ENCODE data around the gene NFE2.

NFE2 gene

DNA sequence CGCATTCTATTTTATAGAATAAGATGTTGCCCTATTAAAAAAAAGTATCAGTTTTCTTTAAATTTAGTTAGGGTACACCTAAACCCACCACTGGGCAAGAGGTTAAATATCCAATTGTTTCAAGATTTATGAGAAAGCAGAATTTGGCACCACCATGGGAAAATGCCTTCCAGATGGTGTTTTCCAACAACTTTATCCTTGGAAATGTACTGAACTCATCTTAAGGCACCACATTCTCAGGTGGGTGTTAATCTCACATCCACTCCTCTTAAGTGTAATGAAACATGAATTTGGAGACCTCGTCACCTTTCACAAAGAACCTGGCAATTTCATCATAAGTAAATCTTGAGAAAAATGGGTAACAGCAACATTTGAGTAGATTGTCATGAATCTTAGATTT lies 34.0 kb downstream of the NFE2 start:
- no peak overlapping the region for H3K4me3 ChIP-seq (ENCODE audit: low read depth, low read length)
- TF ChIP-seq, protein P1, sequence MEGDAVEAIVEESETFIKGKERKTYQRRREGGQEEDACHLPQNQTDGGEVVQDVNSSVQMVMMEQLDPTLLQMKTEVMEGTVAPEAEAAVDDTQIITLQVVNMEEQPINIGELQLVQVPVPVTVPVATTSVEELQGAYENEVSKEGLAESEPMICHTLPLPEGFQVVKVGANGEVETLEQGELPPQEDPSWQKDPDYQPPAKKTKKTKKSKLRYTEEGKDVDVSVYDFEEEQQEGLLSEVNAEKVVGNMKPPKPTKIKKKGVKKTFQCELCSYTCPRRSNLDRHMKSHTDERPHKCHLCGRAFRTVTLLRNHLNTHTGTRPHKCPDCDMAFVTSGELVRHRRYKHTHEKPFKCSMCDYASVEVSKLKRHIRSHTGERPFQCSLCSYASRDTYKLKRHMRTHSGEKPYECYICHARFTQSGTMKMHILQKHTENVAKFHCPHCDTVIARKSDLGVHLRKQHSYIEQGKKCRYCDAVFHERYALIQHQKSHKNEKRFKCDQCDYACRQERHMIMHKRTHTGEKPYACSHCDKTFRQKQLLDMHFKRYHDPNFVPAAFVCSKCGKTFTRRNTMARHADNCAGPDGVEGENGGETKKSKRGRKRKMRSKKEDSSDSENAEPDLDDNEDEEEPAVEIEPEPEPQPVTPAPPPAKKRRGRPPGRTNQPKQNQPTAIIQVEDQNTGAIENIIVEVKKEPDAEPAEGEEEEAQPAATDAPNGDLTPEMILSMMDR (IDR thresholded peaks at IDR 0.05; ENCODE audit: low read depth, low read length): no peak

- no peak overlapping the region for H3K4me3 ChIP-seq (ENCODE audit: low read depth, low read length)
- TF ChIP-seq, protein P1 (IDR thresholded peaks at IDR 0.05; ENCODE audit: low read depth, low read length): no peak
These were observed 35.4 kb downstream of the NFE2 start for GRCh38 chr12:54265364-54265812.

DNA sequence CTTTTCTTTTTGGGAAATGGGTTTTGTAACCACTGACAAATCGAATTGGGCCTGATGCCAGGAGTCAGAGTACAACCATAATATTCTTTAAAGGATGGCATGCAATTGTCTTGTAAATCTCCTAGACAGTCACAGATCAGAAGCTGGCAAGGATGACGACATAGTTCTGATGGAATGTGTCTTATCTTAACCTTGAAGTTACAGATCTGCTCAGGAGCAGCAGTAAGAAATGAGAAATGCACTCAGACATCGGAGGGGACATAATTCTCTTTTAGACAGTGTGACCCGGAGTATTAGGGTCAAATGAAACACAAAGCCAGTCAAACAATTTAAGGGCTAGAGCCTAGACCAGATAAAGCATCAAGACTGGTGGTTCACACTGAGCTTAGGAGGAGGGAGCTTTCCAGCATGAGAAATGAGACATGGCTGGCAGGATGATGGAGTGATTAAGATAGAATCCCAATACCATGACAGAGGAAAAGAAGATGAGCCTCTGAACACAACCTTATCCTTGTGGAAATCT lies 38.4 kb downstream of the NFE2 start:
- H3K4me3 ChIP-seq (ENCODE audit: low read depth, low read length): no peak overlapping the region
- TF ChIP-seq, protein P1 (IDR thresholded peaks at IDR 0.05; ENCODE audit: low read depth, low read length): no peak

- H3K4me3 ChIP-seq (ENCODE audit: low read depth, low read length): no peak overlapping the region
- TF ChIP-seq, protein P1 (IDR thresholded peaks at IDR 0.05; ENCODE audit: low read depth, low read length): no peak
These were observed 38.9 kb downstream of the NFE2 start for GRCh38 chr12:54261815-54262402.

DNA sequence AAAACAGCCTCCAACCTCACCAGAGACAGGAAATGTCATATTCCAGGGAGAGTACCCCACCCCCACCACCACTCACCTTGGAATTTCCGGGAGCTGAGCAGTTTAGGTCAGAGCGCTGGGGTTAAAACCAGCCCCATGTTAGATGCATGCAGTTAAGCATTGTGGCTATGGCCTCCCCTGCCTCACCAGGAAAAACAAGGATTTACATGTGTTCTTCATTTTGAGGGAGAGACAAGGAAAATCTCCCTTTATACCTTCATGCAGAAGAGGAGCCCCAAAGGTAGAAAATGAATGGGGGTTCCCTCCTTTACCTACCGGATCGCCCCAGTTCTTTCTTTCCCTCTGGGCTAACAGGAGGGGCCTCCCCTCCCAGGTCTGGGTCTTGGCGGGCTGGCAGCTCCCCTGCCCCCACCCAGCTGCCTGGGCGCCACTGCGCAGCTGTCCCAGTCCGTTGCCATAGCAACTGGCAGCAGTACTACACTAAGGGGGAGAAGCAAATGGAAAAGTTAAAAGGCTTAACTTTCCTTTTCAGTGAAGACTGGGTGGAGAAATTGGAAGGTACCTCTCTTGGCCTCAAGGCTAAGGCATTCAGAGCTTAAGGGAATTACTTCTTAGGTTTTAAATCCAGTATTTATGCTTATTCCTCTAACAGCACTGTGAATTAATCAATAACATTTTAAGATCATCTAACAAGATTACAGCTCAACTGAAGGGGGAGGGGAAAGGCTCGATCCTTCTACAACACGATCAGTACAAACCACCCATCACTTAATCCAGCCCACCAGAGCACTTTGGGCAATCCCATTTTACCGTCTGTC lies 41.4 kb downstream of the NFE2 start:
- H3K4me3 ChIP-seq (ENCODE audit: low read depth, low read length): peak overlapping the region; percentile 50
- TF ChIP-seq, protein P1 (IDR thresholded peaks at IDR 0.05; ENCODE audit: low read depth, low read length): no peak

DNA sequence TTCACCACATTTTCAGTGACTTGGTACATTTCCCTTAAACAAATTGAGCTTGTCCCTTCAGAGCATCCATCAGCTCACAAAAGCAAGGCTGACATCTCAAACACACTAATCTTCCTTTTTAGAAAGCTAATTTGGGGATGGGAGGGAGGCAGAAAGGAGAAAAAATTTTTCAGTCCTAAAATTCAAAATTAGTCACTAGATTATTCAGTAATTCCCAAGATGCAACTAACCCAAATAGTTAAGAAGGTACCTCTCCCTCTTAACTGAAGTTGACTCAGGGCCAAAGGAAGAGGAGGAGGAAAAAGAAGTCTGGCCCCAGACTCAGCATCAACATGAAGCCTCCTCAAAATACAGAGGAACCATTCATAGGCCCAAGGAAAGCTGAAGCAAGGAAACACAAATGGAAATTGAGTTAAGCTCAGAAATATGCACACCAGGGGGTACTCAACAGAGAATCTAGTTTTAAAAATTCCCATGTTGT lies 42.6 kb downstream of the NFE2 start:
- TF ChIP-seq, protein P1 (IDR thresholded peaks at IDR 0.05; ENCODE audit: low read depth, low read length): no peak
- 0 out of 2 replicates have a peak overlapping the region, but pooled peaks have one; percentile 1 for H3K4me3 ChIP-seq (ENCODE audit: low read depth, low read length)

GRCh38 chr12:54257332-54257731 lies 43.5 kb downstream of the NFE2 start:
- H3K4me3 ChIP-seq (ENCODE audit: low read depth, low read length): no peak overlapping the region
- TF ChIP-seq, protein P1 (IDR thresholded peaks at IDR 0.05; ENCODE audit: low read depth, low read length): no peak
